HepG2 (cell line): ENCODE measurements around the gene EEF1AKMT3. TPM values are rescaled to one million over a fixed set of nuclear protein-coding genes. Genes with fewer than 3 reads are reported as not detected.

ENCODE experiments used
- DMAP1 ChIP-seq: IDR thresholded peaks from 2 replicates; pipeline ENCODE4 v1.6.1; 2016
- GTF2F1 ChIP-seq: fragments of 150-350 bp; IDR thresholded peaks from 2 replicates; pipeline ENCODE4 v1.6.1; 2014; ENCODE audit warnings: low read length
- LCORL ChIP-seq, 2 experiments: fragments of 450-650 bp in 1 of 2; sonication (generic) in 1 of 2; formaldehyde crosslinking in 1 of 2; IDR thresholded peaks; 2 replicates each; pipeline versions ENCODE4 v1.5.0 to v1.6.1; 2017 to 2020; ENCODE audit warnings: antibody characterized with exemption in 1 of 2, missing genetic modification reagents in 1 of 2
- RFXAP ChIP-seq: sonication (generic); formaldehyde crosslinking; IDR thresholded peaks from 2 replicates; pipeline ENCODE4 v1.4.0; 2020; ENCODE audit warnings: missing genetic modification reagents, borderline replicate concordance
- RXRB ChIP-seq: IDR thresholded peaks from 2 replicates; pipeline ENCODE4 v1.6.1; 2016; ENCODE audit warnings: borderline replicate concordance, missing genetic modification reagents, missing compliant biosample characterization
- SOX6 ChIP-seq, 2 experiments: fragments of 450-650 bp in 1 of 2; sonication (generic) in 1 of 2; formaldehyde crosslinking in 1 of 2; IDR thresholded peaks; 2 replicates each; pipeline versions ENCODE4 v1.4.0 to v1.6.1; 2017 to 2020; ENCODE audit warnings: antibody characterized with exemption in 1 of 2, mild to moderate bottlenecking in 1 of 2, missing genetic modification reagents in 1 of 2
- SP1 ChIP-seq, 2 experiments: fragments of 450-650 bp in 1 of 2; sonication (generic) in 1 of 2; formaldehyde crosslinking in 1 of 2; IDR thresholded peaks; 2 replicates each; pipeline versions ENCODE4 v1.4.0 to v1.6.1; 2016 to 2020; ENCODE audit warnings: missing genetic modification reagents in 1 of 2
- TEAD3 ChIP-seq: optimal IDR thresholded peaks from 2 replicates; pipeline ENCODE3; 2016; ENCODE audit warnings: borderline replicate concordance
- THYN1 ChIP-seq: sonication (generic); formaldehyde crosslinking; IDR thresholded peaks from 2 replicates; pipeline ENCODE4 v1.8.1; 2023; ENCODE audit warnings: low read depth, mild to moderate bottlenecking, moderate library complexity, missing genetic modification reagents, borderline replicate concordance
- ZNF333 ChIP-seq: sonication (generic); formaldehyde crosslinking; IDR thresholded peaks from 2 replicates; pipeline ENCODE4 v1.4.0; 2020; ENCODE audit warnings: mild to moderate bottlenecking, missing genetic modification reagents, borderline replicate concordance
- ZNF616 ChIP-seq: sonication (generic); formaldehyde crosslinking; IDR thresholded peaks from 2 replicates; pipeline ENCODE4 v1.5.0; 2020; ENCODE audit warnings: low read depth, mild to moderate bottlenecking, missing genetic modification reagents
- ZNF629 ChIP-seq: sonication (generic); formaldehyde crosslinking; conservative IDR thresholded peaks from 2 replicates; pipeline ENCODE4 v1.5.0; 2020; ENCODE audit warnings: missing genetic modification reagents
- ZNF639 ChIP-seq: conservative IDR thresholded peaks from 2 replicates; pipeline ENCODE4 v1.6.1; 2018; ENCODE audit warnings: missing genetic modification reagents
- ZNF737 ChIP-seq: sonication (generic); formaldehyde crosslinking; IDR thresholded peaks from 2 replicates; pipeline ENCODE4 v1.5.0; 2020; ENCODE audit warnings: missing genetic modification reagents, mild to moderate bottlenecking, borderline replicate concordance
- polyA plus RNA-seq, 8 experiments: library from polyadenylated mRNA; depleted of rRNA in 3 of 8; stranded (reverse) in 7 of 8; unstranded in 1 of 8; fragments of >200 nt; fragmentation: Illumina TruSeq in 4 of 8; extraction: Trizol in 4 of 8; gene quantifications; 2 replicates each; pipeline versions ENCODE4 v1.2.1 to v1.2.3, GENCODE V29; 2011 to 2016; ENCODE audit warnings: low read depth in 4 of 8, missing spikeins in 1 of 8, mixed read lengths in 1 of 8; ENCODE audit not compliant: insufficient read depth in 1 of 8
- total RNA-seq, 5 experiments: library from RNA; depleted of rRNA; stranded (reverse); fragments of >200 nt; fragmentation: Illumina TruSeq; extraction: Trizol; gene quantifications; 2 replicates each; pipeline ENCODE4 v1.2.3, GENCODE V29; 2016; ENCODE audit warnings: low read depth in 1 of 5
- TF ChIP-seq, protein P1 (sequence below): sonication (generic); formaldehyde crosslinking; IDR thresholded peaks from 2 replicates; pipeline ENCODE4 v1.4.0; 2020; ENCODE audit warnings: missing genetic modification reagents
- TF ChIP-seq, protein P2 (sequence below): sonication (generic); formaldehyde crosslinking; IDR thresholded peaks from 2 replicates; pipeline ENCODE4 v1.5.0; 2020; ENCODE audit warnings: mild to moderate bottlenecking, missing genetic modification reagents
- TF ChIP-seq, protein P3 (sequence below): sonication (generic); formaldehyde crosslinking; IDR thresholded peaks from 2 replicates; pipeline ENCODE4 v1.4.0; 2020; ENCODE audit warnings: missing genetic modification reagents

The EEF1AKMT3 gene
- total and polyA plus RNA-seq, 2 of the 13 experiments (the other 11 are each of a cell fraction or from before 2014, with no cell fraction given) = 4.7 to 11.4 TPM

DNA sequence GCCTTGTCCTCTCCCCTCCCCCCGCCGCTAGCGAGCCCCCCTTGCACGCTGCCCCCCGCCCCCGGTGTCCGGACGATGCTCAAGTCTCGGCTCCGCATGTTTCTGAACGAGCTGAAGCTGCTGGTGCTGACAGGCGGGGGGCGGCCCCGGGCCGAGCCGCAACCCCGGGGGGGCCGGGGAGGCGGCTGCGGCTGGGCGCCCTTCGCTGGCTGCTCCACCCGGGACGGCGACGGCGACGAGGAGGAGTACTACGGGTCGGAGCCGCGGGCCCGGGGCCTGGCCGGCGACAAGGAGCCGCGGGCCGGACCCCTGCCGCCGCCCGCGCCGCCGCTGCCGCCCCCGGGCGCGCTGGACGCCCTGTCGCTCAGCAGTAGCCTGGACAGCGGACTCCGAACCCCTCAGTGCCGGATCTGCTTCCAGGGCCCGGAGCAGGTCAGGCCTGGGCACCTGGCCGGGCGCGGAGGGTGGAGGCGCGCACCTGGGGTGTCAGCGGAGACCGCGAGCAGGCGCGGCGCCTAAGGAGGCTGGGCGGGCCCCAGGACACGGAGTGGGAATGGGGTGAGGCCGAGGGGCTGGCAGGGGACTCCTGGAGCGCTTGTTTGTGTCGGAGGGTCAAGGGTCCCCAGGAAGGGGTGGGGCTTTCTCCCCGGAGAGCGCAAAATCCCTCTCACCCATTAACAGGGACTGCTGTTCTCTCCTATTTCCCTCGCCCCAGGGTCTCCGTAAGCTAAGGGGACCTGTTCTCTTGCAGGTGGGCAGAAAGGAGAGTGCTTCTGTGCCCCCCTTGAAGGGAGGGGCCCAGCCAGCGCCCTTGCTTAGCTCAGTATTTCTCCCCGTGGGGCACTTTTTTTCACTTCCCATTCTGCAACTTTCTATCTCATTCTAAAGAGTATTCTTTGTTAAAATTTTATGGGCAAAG is 16.7 kb upstream of the EEF1AKMT3 start (continued):
- no peak for TF ChIP-seq SP1 (IDR thresholded peaks at IDR 0.05)
- peak; percentile 33; the same call in 1 of the 2 replicates for TF ChIP-seq SP1 (CRISPR knock-in tag; IDR thresholded peaks at IDR 0.05)
- TF ChIP-seq, protein P1, sequence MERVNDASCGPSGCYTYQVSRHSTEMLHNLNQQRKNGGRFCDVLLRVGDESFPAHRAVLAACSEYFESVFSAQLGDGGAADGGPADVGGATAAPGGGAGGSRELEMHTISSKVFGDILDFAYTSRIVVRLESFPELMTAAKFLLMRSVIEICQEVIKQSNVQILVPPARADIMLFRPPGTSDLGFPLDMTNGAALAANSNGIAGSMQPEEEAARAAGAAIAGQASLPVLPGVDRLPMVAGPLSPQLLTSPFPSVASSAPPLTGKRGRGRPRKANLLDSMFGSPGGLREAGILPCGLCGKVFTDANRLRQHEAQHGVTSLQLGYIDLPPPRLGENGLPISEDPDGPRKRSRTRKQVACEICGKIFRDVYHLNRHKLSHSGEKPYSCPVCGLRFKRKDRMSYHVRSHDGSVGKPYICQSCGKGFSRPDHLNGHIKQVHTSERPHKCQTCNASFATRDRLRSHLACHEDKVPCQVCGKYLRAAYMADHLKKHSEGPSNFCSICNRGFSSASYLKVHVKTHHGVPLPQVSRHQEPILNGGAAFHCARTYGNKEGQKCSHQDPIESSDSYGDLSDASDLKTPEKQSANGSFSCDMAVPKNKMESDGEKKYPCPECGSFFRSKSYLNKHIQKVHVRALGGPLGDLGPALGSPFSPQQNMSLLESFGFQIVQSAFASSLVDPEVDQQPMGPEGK = peak; percentile 62; the same call in 1 of the 2 replicates
- TF ChIP-seq ZNF639 (CRISPR knock-in tag) = 0 out of 2 replicates have a peak, but pooled peaks have one; percentile 24
- no peak for TF ChIP-seq THYN1 (CRISPR knock-in tag)
- peak; percentile 73 for TF ChIP-seq DMAP1 (CRISPR knock-in tag)
- no peak for TF ChIP-seq GTF2F1
- 0 out of 2 replicates have a peak, but pooled peaks have one; percentile 33 for TF ChIP-seq ZNF737
- TF ChIP-seq LCORL (IDR thresholded peaks at IDR 0.05) = no peak
- TF ChIP-seq LCORL (CRISPR knock-in tag; IDR thresholded peaks at IDR 0.05) = peak; percentile 45; the same call in 1 of the 2 replicates
- TF ChIP-seq RFXAP = 0 out of 2 replicates have a peak, but pooled peaks have one; percentile 49
- TF ChIP-seq ZNF333 (CRISPR knock-in tag) = peak; percentile 70; the same call in 1 of the 2 replicates
- 0 out of 2 replicates have a peak, but pooled peaks have one; percentile 29 for TF ChIP-seq ZNF616
- TF ChIP-seq, protein P2, sequence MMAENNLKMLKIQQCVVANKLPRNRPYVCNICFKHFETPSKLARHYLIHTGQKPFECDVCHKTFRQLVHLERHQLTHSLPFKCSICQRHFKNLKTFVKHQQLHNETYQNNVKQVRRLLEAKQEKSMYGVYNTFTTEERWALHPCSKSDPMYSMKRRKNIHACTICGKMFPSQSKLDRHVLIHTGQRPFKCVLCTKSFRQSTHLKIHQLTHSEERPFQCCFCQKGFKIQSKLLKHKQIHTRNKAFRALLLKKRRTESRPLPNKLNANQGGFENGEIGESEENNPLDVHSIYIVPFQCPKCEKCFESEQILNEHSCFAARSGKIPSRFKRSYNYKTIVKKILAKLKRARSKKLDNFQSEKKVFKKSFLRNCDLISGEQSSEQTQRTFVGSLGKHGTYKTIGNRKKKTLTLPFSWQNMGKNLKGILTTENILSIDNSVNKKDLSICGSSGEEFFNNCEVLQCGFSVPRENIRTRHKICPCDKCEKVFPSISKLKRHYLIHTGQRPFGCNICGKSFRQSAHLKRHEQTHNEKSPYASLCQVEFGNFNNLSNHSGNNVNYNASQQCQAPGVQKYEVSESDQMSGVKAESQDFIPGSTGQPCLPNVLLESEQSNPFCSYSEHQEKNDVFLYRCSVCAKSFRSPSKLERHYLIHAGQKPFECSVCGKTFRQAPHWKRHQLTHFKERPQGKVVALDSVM (CRISPR knock-in tag) = peak; percentile 42; the same call in 1 of the 2 replicates
- no peak for TF ChIP-seq SOX6 (IDR thresholded peaks at IDR 0.05)
- 0 out of 2 replicates have a peak, but pooled peaks have one; percentile 28 for TF ChIP-seq SOX6 (CRISPR knock-in tag; IDR thresholded peaks at IDR 0.05)
- peak; percentile 43 for TF ChIP-seq RXRB (CRISPR knock-in tag)
- TF ChIP-seq, protein P3, sequence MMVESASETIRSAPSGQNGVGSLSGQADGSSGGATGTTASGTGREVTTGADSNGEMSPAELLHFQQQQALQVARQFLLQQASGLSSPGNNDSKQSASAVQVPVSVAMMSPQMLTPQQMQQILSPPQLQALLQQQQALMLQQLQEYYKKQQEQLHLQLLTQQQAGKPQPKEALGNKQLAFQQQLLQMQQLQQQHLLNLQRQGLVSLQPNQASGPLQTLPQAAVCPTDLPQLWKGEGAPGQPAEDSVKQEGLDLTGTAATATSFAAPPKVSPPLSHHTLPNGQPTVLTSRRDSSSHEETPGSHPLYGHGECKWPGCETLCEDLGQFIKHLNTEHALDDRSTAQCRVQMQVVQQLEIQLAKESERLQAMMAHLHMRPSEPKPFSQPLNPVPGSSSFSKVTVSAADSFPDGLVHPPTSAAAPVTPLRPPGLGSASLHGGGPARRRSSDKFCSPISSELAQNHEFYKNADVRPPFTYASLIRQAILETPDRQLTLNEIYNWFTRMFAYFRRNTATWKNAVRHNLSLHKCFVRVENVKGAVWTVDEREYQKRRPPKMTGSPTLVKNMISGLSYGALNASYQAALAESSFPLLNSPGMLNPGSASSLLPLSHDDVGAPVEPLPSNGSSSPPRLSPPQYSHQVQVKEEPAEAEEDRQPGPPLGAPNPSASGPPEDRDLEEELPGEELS (CRISPR knock-in tag) = peak; percentile 37; the same call in 1 of the 2 replicates
- 0 out of 2 replicates have a peak, but pooled peaks have one; percentile 5 for TF ChIP-seq ZNF629
- TF ChIP-seq TEAD3 (CRISPR knock-in tag) = peak; percentile 31
